ENCODE measurements around the gene FBLN2. TPM values are rescaled to one million over a fixed set of nuclear protein-coding genes. Genes with fewer than 3 reads are reported as not detected.
"Not testable (repeated sequence)": the region's sequence is repeated elsewhere in the genome, so short reads cannot be mapped to it uniquely, and the experiment has no call there.

Gene FBLN2
- polyA plus RNA-seq, 1 experiment: 248 TPM

DNA sequence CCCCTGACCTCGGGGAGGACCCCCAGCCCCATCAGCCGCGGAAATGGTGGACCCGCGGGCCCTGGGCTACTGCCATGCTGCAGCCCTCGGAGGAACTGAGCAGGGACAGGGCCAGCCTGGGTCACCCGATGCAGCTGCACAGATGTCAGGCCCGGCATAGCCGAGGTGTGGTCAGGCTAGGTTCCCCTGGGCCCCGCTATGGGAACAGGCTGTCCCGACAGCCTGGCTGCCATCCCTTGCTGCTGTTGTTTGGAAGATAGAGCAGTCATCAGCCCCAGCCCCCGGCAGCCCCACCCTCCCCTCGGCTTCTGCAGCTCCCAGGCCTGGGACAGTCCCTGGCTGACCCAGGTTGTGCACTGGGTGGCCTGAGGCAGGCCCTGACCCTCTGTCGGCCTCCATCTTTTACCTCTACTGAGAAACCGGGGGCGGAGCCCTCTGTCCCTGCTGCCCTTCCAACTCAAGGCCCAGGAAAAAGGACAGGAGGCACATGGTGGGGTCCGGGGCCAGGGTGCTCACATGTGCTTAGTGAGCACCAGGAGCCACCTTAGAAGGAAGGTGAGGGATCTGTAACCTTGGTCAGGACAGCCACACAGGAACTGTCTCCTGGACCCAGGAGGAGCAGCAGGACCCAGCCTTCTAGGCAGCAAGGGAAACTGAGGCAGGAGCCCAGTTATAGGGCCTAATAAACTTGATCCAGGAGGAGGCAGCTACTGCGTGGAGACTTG is 31.5 kb upstream of the FBLN2 start:
- DNase-seq (ENCODE audit: low read depth): no peak
- Histone ChIP-seq H3K4me3 (ENCODE audit: low read depth, low read length) (no peak overlapping the region), H3K36me3 (ENCODE audit: control insufficient read depth, insufficient read depth, low read length) (no peaks in the 10 kb centered on the region), H3K27me3 (ENCODE audit: control insufficient read depth, insufficient read depth, low read length) (no peaks in the 10 kb centered on the region)
- TF ChIP-seq, protein P1, sequence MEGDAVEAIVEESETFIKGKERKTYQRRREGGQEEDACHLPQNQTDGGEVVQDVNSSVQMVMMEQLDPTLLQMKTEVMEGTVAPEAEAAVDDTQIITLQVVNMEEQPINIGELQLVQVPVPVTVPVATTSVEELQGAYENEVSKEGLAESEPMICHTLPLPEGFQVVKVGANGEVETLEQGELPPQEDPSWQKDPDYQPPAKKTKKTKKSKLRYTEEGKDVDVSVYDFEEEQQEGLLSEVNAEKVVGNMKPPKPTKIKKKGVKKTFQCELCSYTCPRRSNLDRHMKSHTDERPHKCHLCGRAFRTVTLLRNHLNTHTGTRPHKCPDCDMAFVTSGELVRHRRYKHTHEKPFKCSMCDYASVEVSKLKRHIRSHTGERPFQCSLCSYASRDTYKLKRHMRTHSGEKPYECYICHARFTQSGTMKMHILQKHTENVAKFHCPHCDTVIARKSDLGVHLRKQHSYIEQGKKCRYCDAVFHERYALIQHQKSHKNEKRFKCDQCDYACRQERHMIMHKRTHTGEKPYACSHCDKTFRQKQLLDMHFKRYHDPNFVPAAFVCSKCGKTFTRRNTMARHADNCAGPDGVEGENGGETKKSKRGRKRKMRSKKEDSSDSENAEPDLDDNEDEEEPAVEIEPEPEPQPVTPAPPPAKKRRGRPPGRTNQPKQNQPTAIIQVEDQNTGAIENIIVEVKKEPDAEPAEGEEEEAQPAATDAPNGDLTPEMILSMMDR (IDR thresholded peaks at IDR 0.05; ENCODE audit: insufficient read depth, low read depth, low read length): no peak
- CTCF ChIA-PET: interaction anchor here (0.9 to 2.5 kb wide), 4 partner anchors 8 to 132 kb away, joined by 3 to 9 read pairs (median 4); no protein-coding TSS in a partner anchor
- POLR2A ChIA-PET: no interaction called here

- no peak overlapping the region for H3K4me3 ChIP-seq (ENCODE audit: low read depth, low read length)
- ChIA-PET CTCF (interaction anchor here (1.3 to 2.5 kb wide), 2 partner anchors 10 to 22 kb away, joined by 3 to 9 read pairs; no protein-coding TSS in a partner anchor), POLR2A (no interaction called here)
- DNase-seq (ENCODE audit: low read depth): no peak
- H3K36me3 ChIP-seq (ENCODE audit: control insufficient read depth, insufficient read depth, low read length): no peaks in the 10 kb centered on the region
- TF ChIP-seq, protein P1 (IDR thresholded peaks at IDR 0.05; ENCODE audit: insufficient read depth, low read depth, low read length): no peak
- no peaks in the 10 kb centered on the region for H3K27me3 ChIP-seq (ENCODE audit: control insufficient read depth, insufficient read depth, low read length)
Measured at GRCh38 chr3:13518516-13518953, 30.4 kb upstream of the FBLN2 start.

DNA sequence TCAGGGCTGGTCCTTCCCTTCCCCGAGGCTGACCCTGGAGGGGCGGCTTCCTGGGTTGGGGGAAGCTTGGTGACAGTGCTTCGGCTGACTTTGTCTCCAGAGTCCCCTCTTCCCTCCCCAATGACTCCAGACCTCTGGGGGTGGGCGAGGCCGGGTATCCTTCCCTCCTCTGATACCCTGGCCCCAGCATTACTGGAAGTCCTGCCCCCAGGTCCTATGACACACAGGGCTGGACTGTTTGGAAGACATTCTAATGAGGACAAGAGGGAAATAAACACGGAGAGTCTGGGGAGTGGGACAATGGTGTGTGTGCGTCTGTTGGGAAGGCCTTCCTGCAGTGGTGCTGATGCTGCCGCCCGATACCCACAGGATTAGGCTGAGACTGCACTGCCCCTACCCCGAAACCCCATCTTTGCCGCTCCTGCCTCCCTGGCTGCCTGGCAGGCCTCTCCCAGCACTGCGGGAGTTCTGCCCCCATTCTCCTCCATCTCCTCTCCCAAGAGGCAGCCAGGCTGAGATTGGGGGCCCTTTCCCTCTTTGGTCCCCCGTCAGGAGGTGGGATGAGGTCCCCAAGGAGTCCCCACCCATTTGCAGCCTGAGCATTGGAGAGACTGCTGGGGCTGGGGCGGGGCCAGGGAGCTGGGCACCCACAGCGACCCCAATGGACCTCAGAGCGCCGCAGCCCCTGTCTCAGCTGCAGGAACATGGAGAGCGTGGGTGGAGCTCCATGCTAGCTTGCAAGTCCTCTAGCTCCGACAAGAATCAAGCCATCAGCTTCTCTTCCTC is 29.7 kb upstream of the FBLN2 start:
- TF ChIP-seq, protein P1 (IDR thresholded peaks at IDR 0.05; ENCODE audit: insufficient read depth, low read depth, low read length): no peak
- H3K27me3 ChIP-seq (ENCODE audit: control insufficient read depth, insufficient read depth, low read length): no peaks in the 10 kb centered on the region
- H3K4me3 ChIP-seq (ENCODE audit: low read depth, low read length): no peak overlapping the region
- POLR2A ChIA-PET: no interaction called here
- H3K36me3 ChIP-seq (ENCODE audit: control insufficient read depth, insufficient read depth, low read length): no peaks in the 10 kb centered on the region
- no peak for DNase-seq (ENCODE audit: low read depth)
- CTCF ChIA-PET: interaction anchor here (0.8 to 2.5 kb wide), 2 partner anchors 23 to 129 kb away, joined by 3 to 9 read pairs; no protein-coding TSS in a partner anchor

GRCh38 chr3:13520326-13520880 is 28.5 kb upstream of the FBLN2 start:
- Histone ChIP-seq H3K4me3 (ENCODE audit: low read depth, low read length) (no peak overlapping the region), H3K27me3 (ENCODE audit: control insufficient read depth, insufficient read depth, low read length) (no peaks in the 10 kb centered on the region), H3K36me3 (ENCODE audit: control insufficient read depth, insufficient read depth, low read length) (no peaks in the 10 kb centered on the region)
- no peak for DNase-seq (ENCODE audit: low read depth)
- TF ChIP-seq, protein P1 (IDR thresholded peaks at IDR 0.05; ENCODE audit: insufficient read depth, low read depth, low read length): no peak
- ChIA-PET POLR2A (no interaction called here), CTCF (interaction anchor here (0.8 kb wide), 1 partner anchor 128 kb away, joined by 3 read pairs; no protein-coding TSS in a partner anchor)

- Histone ChIP-seq H3K27me3 (ENCODE audit: control insufficient read depth, insufficient read depth, low read length) (no peaks in the 10 kb centered on the region), H3K36me3 (ENCODE audit: control insufficient read depth, insufficient read depth, low read length) (no peaks in the 10 kb centered on the region), H3K4me3 (ENCODE audit: low read depth, low read length) (no peak overlapping the region)
- TF ChIP-seq, protein P1 (IDR thresholded peaks at IDR 0.05; ENCODE audit: insufficient read depth, low read depth, low read length): no peak
- ChIA-PET CTCF (no interaction called here), POLR2A (no interaction called here)
- no peak for DNase-seq (ENCODE audit: low read depth)
Measured at GRCh38 chr3:13521309-13521708, 27.6 kb upstream of the FBLN2 start.

DNA sequence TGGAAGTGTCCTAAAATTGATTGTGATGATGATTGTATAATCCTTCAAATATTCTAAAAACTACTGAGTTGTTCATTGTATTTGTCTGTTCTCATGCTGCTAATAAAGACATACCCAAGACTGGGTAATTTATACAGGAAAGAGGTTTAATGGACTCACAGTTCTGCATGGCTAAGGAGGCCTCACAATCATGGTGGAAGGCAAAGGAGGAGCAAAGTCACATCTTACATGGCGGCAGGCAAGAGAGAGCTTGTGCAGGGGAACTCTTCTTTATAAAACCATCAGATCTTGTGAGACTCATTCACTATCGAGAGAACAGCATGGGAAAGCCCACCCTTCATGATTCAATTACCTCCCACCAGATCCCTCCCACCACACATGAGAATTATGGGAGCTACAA is 27.2 kb upstream of the FBLN2 start:
- CTCF ChIA-PET: interaction anchor here (1.5 kb wide), 1 partner anchor 128 kb away, joined by 6 read pairs; no protein-coding TSS in a partner anchor
- H3K4me3 ChIP-seq (ENCODE audit: low read depth, low read length); H3K36me3 ChIP-seq (ENCODE audit: control insufficient read depth, insufficient read depth, low read length); POLR2A ChIA-PET; DNase-seq (ENCODE audit: low read depth); H3K27me3 ChIP-seq (ENCODE audit: control insufficient read depth, insufficient read depth, low read length): not testable (repeated sequence)
